GM12878 (cell line): ENCODE results near the gene GDF11. TPM values are rescaled to one million over a fixed set of nuclear protein-coding genes. Genes with fewer than 3 reads are reported as not detected.

Source experiments
- ATAC-seq: fragments of 200-7000 bp; cut with Tn5 transposase; 3 replicates; pipeline ENCODE4 v1.9.1; 2020; ENCODE audit warnings: mild to moderate bottlenecking, moderate library complexity
- BruUV-seq: library from RNA; stranded (reverse); fragments of 400-500 nt; replicated peaks from 2 replicates; lab custom pipeline; 2021; lab: Mats Ljungman, UMichigan
- CTCF ChIA-PET: fragments of 300-600 bp; sonication (Branson Sonifier 250); formaldehyde crosslinking; extraction: SDS; loops from one replicate; lab custom pipeline; 2021; ENCODE audit warnings: inconsistent platforms; lab: Yijun Ruan, JAX
- POLR2A ChIA-PET: fragments of 350-600 bp; formaldehyde crosslinking; extraction: SDS; loops from one replicate; lab custom pipeline; 2021; ENCODE audit warnings: inconsistent platforms; lab: Charles Lee
- RAD21 ChIA-PET: fragments of 300-600 bp; sonication (Branson Sonifier 250); formaldehyde crosslinking; loops from one replicate; lab custom pipeline; 2023; ENCODE audit warnings: antibody characterized with exemption; ENCODE audit not compliant: unreplicated experiment; lab: Charles Lee
- SMC1A ChIA-PET: fragments of 300-600 bp; sonication (Branson Sonifier 250); formaldehyde crosslinking; loops from one replicate; lab custom pipeline; 2023; ENCODE audit not compliant: unreplicated experiment, uncharacterized antibody; lab: Charles Lee
- DNase-seq: peaks from one replicate; pipeline ENCODE4 v3.0.0-alpha.2; 2011; ENCODE audit warnings: low read depth, low spot score
- FAIRE-seq: peaks from 3 replicates; lab custom pipeline; 2011; peaks lifted over from hg19 to GRCh38; lab: Jason Lieb, UNC
- H2AFZ ChIP-seq: 2 replicates; pipeline ENCODE4 v1.6.0; 2011; ENCODE audit warnings: low read depth, low read length, control low read depth; ENCODE audit not compliant: control insufficient read depth
- H3K27ac ChIP-seq: 2 replicates; pipeline ENCODE4 v1.5.1; 2011; ENCODE audit warnings: control low read depth; ENCODE audit not compliant: control insufficient read depth, insufficient read depth
- H3K27me3 ChIP-seq, 2 experiments: replicated peaks in 1 of 2; 2 replicates each; pipeline versions ENCODE4 v1.6.0 to v1.6.1; 2011; ENCODE audit warnings: low read length in 1 of 2; ENCODE audit not compliant: control insufficient read depth in 2 of 2, insufficient read depth in 2 of 2
- H3K36me3 ChIP-seq, 2 experiments: 2 replicates each; pipeline ENCODE4 v1.5.1; 2011; ENCODE audit warnings: low read length in 1 of 2; ENCODE audit not compliant: control insufficient read depth in 2 of 2, insufficient read depth in 2 of 2
- H3K4me1 ChIP-seq: 2 replicates; pipeline ENCODE4 v1.6.1; 2011; ENCODE audit warnings: mild to moderate bottlenecking, low read length, moderate library complexity, mixed read lengths; ENCODE audit not compliant: control insufficient read depth, insufficient read depth
- H3K4me2 ChIP-seq: 2 replicates; pipeline ENCODE4 v1.6.0; 2011; ENCODE audit warnings: control low read depth; ENCODE audit not compliant: control insufficient read depth, insufficient read depth
- H3K4me3 ChIP-seq: fragments of 200-600 bp; sonication (generic); 2 replicates; pipeline ENCODE4 v1.5.1; 2016
- H3K79me2 ChIP-seq: 2 replicates; pipeline ENCODE4 v1.6.0; 2011; ENCODE audit warnings: low read length; ENCODE audit not compliant: control insufficient read depth, insufficient read depth
- H3K9ac ChIP-seq: 2 replicates; pipeline ENCODE4 v1.8.0; 2011; ENCODE audit warnings: low read length, control low read depth, mixed read lengths; ENCODE audit not compliant: control insufficient read depth, insufficient read depth
- H3K9me3 ChIP-seq: replicated peaks from 3 replicates; pipeline ENCODE4 v1.5.1; 2011; ENCODE audit warnings: mild to moderate bottlenecking, low read length; ENCODE audit not compliant: control insufficient read depth, insufficient read depth
- H4K20me1 ChIP-seq: 2 replicates; pipeline ENCODE4 v1.6.0; 2011; ENCODE audit not compliant: control insufficient read depth, insufficient read depth
- CREM ChIP-seq: IDR thresholded peaks from 2 replicates; pipeline ENCODE4 v1.6.1; 2014; ENCODE audit warnings: antibody characterized with exemption, low read depth
- EED ChIP-seq: sonication (generic); IDR thresholded peaks from 2 replicates; pipeline ENCODE4 v1.6.1; 2016; ENCODE audit warnings: antibody characterized with exemption, low read depth
- EP300 ChIP-seq, 2 experiments: fragments of 150-350 bp in 1 of 2; IDR thresholded peaks; 2 replicates each; pipeline ENCODE4 v1.6.1; 2011 to 2012; ENCODE audit warnings: low read depth in 2 of 2, low read length in 2 of 2, borderline replicate concordance in 1 of 2, improper control_type of control experiment in 1 of 2, inconsistent platforms in 1 of 2; ENCODE audit not compliant: control insufficient read depth in 1 of 2
- MXI1 ChIP-seq: fragments of 150-350 bp; IDR thresholded peaks from 2 replicates; pipeline ENCODE4 v1.6.1; 2011; ENCODE audit warnings: low read depth, mild to moderate bottlenecking, inconsistent platforms, low read length, improper control_type of control experiment
- NFXL1 ChIP-seq: fragments of 450-650 bp; IDR thresholded peaks from 2 replicates; pipeline ENCODE4 v1.6.1; 2017; ENCODE audit warnings: antibody characterized with exemption, mild to moderate bottlenecking, borderline replicate concordance
- SIX5 ChIP-seq: IDR thresholded peaks from 2 replicates; pipeline ENCODE4 v1.6.1; 2011; ENCODE audit warnings: mild to moderate bottlenecking, low read depth, low read length, moderate library complexity; ENCODE audit not compliant: severe bottlenecking
- SMAD1 ChIP-seq: fragments of 450-650 bp; IDR thresholded peaks from 2 replicates; pipeline ENCODE4 v1.6.1; 2018; ENCODE audit warnings: mild to moderate bottlenecking, low read depth; ENCODE audit not compliant: partially characterized antibody
- SREBF1 ChIP-seq: IDR thresholded peaks from 2 replicates; pipeline ENCODE4 v1.6.1; 2012; ENCODE audit warnings: mild to moderate bottlenecking, low read length
- SRF ChIP-seq, 2 experiments: IDR thresholded peaks; 2 replicates each; pipeline ENCODE4 v1.6.1; 2011; ENCODE audit warnings: low read depth in 2 of 2, low read length in 2 of 2, mild to moderate bottlenecking in 1 of 2, moderate library complexity in 1 of 2
- ZNF274 ChIP-seq: IDR thresholded peaks from one replicate; pipeline ENCODE4 v1.8.0; 2011; ENCODE audit not compliant: insufficient read length, insufficient read depth
- WGBS: methylation state at CpG from one replicate; pipeline ENCODE4 v1.1.6; 2016; ENCODE audit warnings: low lambda C conversion rate; ENCODE audit not compliant: insufficient replicate concordance, insufficient coverage; ENCODE audit errors: missing lambda C conversion rate; 5-methylcytosine and 5-hydroxymethylcytosine counted together
- in situ Hi-C: fragments of 300-500 bp; cut with MboI; formaldehyde crosslinking; loops from 9 replicates; pipeline ENCODE4 v1.14.3; 2018; ENCODE audit warnings: mixed read lengths
- intact Hi-C: fragments of 100-400 bp; cut with micrococcal nuclease; formaldehyde crosslinking; loops from one replicate; pipeline ENCODE4 v1.14.2; 2022; ENCODE audit not compliant: unreplicated experiment
- polyA plus RNA-seq, 11 experiments: library from polyadenylated mRNA; depleted of rRNA in 4 of 11; unstranded in 6 of 11; stranded (reverse) in 5 of 11; fragments of >200 nt; fragmentation: Nextera tagmentation in 4 of 11; fragmentation: Illumina TruSeq in 1 of 11; extraction: Ambion mirVana in 4 of 11; extraction: Trizol in 1 of 11; gene quantifications; 1 replicate in 1 of 11; 2 replicates in 10 of 11; pipeline versions ENCODE4 v1.2.1 to v1.2.3, GENCODE V29; 2011 to 2016; ENCODE audit warnings: inconsistent platforms in 2 of 11, missing spikeins in 2 of 11, low read depth in 1 of 11
- total RNA-seq, 4 experiments: library from RNA; depleted of rRNA in 3 of 4; stranded (reverse); fragments of >200 nt in 3 of 4; fragmentation: Illumina TruSeq in 1 of 4; extraction: Trizol in 1 of 4; gene quantifications; 2 replicates each; pipeline versions ENCODE4 v1.2.1 to v1.2.3, GENCODE V29; 2013 to 2021
- TF ChIP-seq, protein P1 (sequence below): fragments of 450-650 bp; IDR thresholded peaks from 2 replicates; pipeline ENCODE4 v1.6.1; 2017; ENCODE audit warnings: mild to moderate bottlenecking, moderate library complexity
- TF ChIP-seq, protein P2 (sequence below): fragments of 450-650 bp; formaldehyde crosslinking; IDR thresholded peaks from 2 replicates; pipeline ENCODE4 v1.4.0; 2022; ENCODE audit warnings: mild to moderate bottlenecking, moderate library complexity

Gene GDF11
- total and polyA plus RNA-seq, 10 of the 15 experiments (the other 5 are each of a cell fraction or from before 2014, with no cell fraction given), result 0.83 to 15.4 (median 4.3) TPM

DNA sequence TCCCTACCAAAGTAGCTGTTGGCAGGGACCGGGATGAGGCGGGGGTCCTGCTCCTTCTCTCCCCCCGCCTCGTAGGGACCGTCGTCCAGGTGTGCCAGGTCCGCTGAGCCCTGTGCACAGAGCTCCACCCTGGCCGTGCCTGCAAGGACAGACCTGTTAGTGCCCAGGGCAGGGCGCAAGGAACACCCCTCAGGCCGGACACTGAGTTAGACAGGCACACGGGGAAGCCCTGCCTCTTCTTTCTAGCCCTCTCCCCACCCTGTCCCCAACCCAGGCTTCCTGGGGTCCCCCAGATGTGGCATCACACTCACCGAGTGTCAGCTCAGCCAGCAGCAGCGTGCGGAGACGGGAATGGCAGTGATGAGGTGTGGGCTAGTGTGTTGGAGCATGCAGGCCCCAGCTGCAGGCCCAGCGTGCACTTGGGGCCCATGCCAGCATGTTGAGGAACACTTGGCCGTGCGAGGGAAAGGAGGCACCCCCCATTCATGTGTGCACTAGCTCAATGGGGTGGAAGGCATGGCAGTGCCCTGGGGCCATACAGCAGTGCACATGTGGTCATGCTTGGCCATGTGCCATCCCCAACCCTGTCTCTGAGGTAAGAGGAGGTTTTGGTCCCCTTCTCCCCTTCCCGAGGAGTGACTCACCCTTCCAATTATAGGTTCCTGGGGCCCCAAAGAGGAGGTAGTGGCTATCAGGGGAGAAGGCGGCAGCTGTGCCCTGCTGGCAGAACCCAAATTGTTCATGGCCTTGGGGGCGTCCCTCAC, 42.5 kb upstream of the GDF11 start:
- CTCF ChIA-PET, result no interaction called here
- RAD21 ChIA-PET, result no interaction called here
- no peak for ATAC-seq
- FAIRE-seq, result no peak
- Histone ChIP-seq H3K79me2 (no peaks in the 10 kb centered on the region), H2AFZ (no peak overlapping the region), H3K36me3 (no peaks in the 10 kb centered on the region), H3K27me3 (no peaks in the 10 kb centered on the region), H3K9ac (no peak overlapping the region), H3K27ac (no peak overlapping the region), H4K20me1 (no peaks in the 10 kb centered on the region), H3K4me2 (no peak overlapping the region), H3K4me1 (no peaks in the 10 kb centered on the region), H3K9me3 (no peaks in the 10 kb centered on the region), H3K4me3 (no peak overlapping the region)
- SMC1A ChIA-PET, result no interaction called here
- WGBS, result 37% methylated on average over 16 of the region's 21 CpGs
- POLR2A ChIA-PET, result no interaction called here
- no TSS peak for BruUV-seq
- in situ Hi-C loops (no loop called here), intact Hi-C loops (no loop called here)
- no peak for DNase-seq
- no peak for TF ChIP-seq NFXL1
- TF ChIP-seq CREM, result no peak
- TF ChIP-seq SRF (IDR thresholded peaks at IDR 0.05; ENCODE audit: low read depth in 2 of 2, low read length in 2 of 2), result no peak
- TF ChIP-seq, protein P1, sequence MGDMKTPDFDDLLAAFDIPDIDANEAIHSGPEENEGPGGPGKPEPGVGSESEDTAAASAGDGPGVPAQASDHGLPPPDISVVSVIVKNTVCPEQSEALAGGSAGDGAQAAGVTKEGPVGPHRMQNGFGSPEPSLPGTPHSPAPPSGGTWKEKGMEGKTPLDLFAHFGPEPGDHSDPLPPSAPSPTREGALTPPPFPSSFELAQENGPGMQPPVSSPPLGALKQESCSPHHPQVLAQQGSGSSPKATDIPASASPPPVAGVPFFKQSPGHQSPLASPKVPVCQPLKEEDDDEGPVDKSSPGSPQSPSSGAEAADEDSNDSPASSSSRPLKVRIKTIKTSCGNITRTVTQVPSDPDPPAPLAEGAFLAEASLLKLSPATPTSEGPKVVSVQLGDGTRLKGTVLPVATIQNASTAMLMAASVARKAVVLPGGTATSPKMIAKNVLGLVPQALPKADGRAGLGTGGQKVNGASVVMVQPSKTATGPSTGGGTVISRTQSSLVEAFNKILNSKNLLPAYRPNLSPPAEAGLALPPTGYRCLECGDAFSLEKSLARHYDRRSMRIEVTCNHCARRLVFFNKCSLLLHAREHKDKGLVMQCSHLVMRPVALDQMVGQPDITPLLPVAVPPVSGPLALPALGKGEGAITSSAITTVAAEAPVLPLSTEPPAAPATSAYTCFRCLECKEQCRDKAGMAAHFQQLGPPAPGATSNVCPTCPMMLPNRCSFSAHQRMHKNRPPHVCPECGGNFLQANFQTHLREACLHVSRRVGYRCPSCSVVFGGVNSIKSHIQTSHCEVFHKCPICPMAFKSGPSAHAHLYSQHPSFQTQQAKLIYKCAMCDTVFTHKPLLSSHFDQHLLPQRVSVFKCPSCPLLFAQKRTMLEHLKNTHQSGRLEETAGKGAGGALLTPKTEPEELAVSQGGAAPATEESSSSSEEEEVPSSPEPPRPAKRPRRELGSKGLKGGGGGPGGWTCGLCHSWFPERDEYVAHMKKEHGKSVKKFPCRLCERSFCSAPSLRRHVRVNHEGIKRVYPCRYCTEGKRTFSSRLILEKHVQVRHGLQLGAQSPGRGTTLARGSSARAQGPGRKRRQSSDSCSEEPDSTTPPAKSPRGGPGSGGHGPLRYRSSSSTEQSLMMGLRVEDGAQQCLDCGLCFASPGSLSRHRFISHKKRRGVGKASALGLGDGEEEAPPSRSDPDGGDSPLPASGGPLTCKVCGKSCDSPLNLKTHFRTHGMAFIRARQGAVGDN, result no peak
- TF ChIP-seq, protein P2, sequence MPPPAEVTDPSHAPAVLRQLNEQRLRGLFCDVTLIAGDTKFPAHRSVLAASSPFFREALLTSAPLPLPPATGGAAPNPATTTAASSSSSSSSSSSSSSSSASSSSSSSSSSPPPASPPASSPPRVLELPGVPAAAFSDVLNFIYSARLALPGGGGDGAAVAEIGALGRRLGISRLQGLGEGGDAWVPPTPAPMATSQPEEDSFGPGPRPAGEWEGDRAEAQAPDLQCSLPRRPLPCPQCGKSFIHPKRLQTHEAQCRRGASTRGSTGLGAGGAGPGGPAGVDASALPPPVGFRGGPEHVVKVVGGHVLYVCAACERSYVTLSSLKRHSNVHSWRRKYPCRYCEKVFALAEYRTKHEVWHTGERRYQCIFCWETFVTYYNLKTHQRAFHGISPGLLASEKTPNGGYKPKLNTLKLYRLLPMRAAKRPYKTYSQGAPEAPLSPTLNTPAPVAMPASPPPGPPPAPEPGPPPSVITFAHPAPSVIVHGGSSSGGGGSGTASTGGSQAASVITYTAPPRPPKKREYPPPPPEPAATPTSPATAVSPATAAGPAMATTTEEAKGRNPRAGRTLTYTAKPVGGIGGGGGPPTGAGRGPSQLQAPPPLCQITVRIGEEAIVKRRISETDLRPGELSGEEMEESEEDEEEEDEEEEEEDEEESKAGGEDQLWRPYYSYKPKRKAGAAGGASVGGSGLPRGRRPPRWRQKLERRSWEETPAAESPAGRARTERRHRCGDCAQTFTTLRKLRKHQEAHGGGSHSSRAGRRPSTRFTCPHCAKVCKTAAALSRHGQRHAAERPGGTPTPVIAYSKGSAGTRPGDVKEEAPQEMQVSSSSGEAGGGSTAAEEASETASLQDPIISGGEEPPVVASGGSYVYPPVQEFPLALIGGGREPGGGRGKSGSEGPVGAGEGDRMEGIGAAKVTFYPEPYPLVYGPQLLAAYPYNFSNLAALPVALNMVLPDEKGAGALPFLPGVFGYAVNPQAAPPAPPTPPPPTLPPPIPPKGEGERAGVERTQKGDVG, result no peak
- TF ChIP-seq ZNF274, result no peak
- no peak for TF ChIP-seq MXI1
- no peak for TF ChIP-seq EED
- TF ChIP-seq SREBF1, result no peak
- no peak for TF ChIP-seq SIX5
- no peak for TF ChIP-seq SMAD1
- no peak for TF ChIP-seq EP300 (IDR thresholded peaks at IDR 0.05; ENCODE audit: borderline replicate concordance in 1 of 2, control insufficient read depth in 1 of 2, low read depth in 2 of 2, low read length in 2 of 2)
